H54 (cell line): ENCODE results near the gene NRN1L.
"Not testable (repeated sequence)": the region's sequence is repeated elsewhere in the genome, so short reads cannot be mapped to it uniquely, and the experiment has no call there.

Source experiments
- DNase-seq: peaks from one replicate; pipeline ENCODE4 v3.0.0; 2011; ENCODE audit warnings: low spot score, mixed read lengths; ENCODE audit not compliant: insufficient read length
- FAIRE-seq: peaks from 3 replicates; lab custom pipeline; 2011; peaks lifted over from hg19 to GRCh38; lab: Jason Lieb, UNC
- POLR2A ChIP-seq: IDR thresholded peaks from 2 replicates; pipeline ENCODE4 v1.6.1; 2011; ENCODE audit warnings: low read depth, mild to moderate bottlenecking, low read length

The NRN1L gene

GRCh38 chr16:67907397-67908180 is 22.9 kb downstream of the NRN1L start:
- no peak for FAIRE-seq
- TF ChIP-seq POLR2A, result no peak
- DNase-seq, result no peak

GRCh38 chr16:67909056-67909742 is 24.5 kb downstream of the NRN1L start:
- FAIRE-seq, result no peak

GRCh38 chr16:67910158-67910557 is 25.5 kb downstream of the NRN1L start:
- no peak for FAIRE-seq
- DNase-seq, result no peak
- TF ChIP-seq POLR2A, result no peak

More at GRCh38 chr16:67909056-67909742, 24.5 kb downstream of the NRN1L start:
- DNase-seq, result no peak
- no peak for TF ChIP-seq POLR2A

GRCh38 chr16:67914758-67915495 is 30.2 kb downstream of the NRN1L start:
- DNase-seq, result no peak
- TF ChIP-seq POLR2A, result no peak
- no peak for FAIRE-seq

- DNase-seq, FAIRE-seq: not testable (repeated sequence)
Observed at GRCh38 chr16:67915496-67915769, 30.7 kb downstream of the NRN1L start.

GRCh38 chr16:67915831-67916723 is 31.4 kb downstream of the NRN1L start:
- DNase-seq (no peak), FAIRE-seq (no peak)
- no peak for TF ChIP-seq POLR2A

- no peak for TF ChIP-seq POLR2A
- DNase-seq (no peak), FAIRE-seq (no peak)
Observed at GRCh38 chr16:67917140-67917851, 32.6 kb downstream of the NRN1L start.

GRCh38 chr16:67917852-67918236 is 33.2 kb downstream of the NRN1L start:
- no peak for TF ChIP-seq POLR2A
- peak; percentile 82 for FAIRE-seq
- DNase-seq, result peak; percentile 74

- DNase-seq (no peak), FAIRE-seq (no peak)
- no peak for TF ChIP-seq POLR2A
Observed at GRCh38 chr16:67919622-67920221, 35.0 kb downstream of the NRN1L start.

GRCh38 chr16:67922221-67922620 is 37.5 kb downstream of the NRN1L start:
- no peak for DNase-seq
- TF ChIP-seq POLR2A, result no peak
- FAIRE-seq, result no peak

GRCh38 chr16:67922740-67923139 is 38.1 kb downstream of the NRN1L start:
- TF ChIP-seq POLR2A, result no peak
- no peak for FAIRE-seq
- no peak for DNase-seq

GRCh38 chr16:67923414-67924116 is 38.9 kb downstream of the NRN1L start:
- DNase-seq (no peak), FAIRE-seq (no peak)
- TF ChIP-seq POLR2A, result no peak
